Bronchial epithelial cell (primary cell): Measurements from ENCODE around the gene PDE11A. TPM values are rescaled to one million over a fixed set of nuclear protein-coding genes. Genes with fewer than 3 reads are reported as not detected.
A peak's percentile ranks its signal among the peaks of the same experiment; 100 is the strongest.

Experiments
- DNase-seq: peaks from one replicate; pipeline ENCODE4 v3.0.0-alpha.2; 2010; ENCODE audit warnings: low read depth
- FAIRE-seq: peaks from 2 replicates; lab custom pipeline; 2011; peaks lifted over from hg19 to GRCh38; lab: Jason Lieb, UNC
- H3K27me3 ChIP-seq: 2 replicates; pipeline ENCODE4 v1.5.1; 2011; ENCODE audit warnings: low read length; ENCODE audit not compliant: control insufficient read depth, insufficient read depth
- H3K36me3 ChIP-seq: 2 replicates; pipeline ENCODE4 v1.5.1; 2011; ENCODE audit warnings: low read length; ENCODE audit not compliant: control insufficient read depth, insufficient read depth
- H3K4me3 ChIP-seq: 2 replicates; pipeline ENCODE4 v1.5.1; 2011; ENCODE audit warnings: mild to moderate bottlenecking, low read depth, low read length, control low read depth
- total RNA-seq: library from RNA; depleted of rRNA; stranded (reverse); fragments of >200 nt; gene quantifications from 2 replicates; pipeline ENCODE4 v1.2.1, GENCODE V29; 2014
- TF ChIP-seq, protein P1 (sequence below): IDR thresholded peaks from 2 replicates; pipeline ENCODE4 v1.5.1; 2011; ENCODE audit warnings: mild to moderate bottlenecking, moderate library complexity, low read length, control low read depth, inconsistent platforms; ENCODE audit not compliant: insufficient read depth, severe bottlenecking

The PDE11A gene
- total RNA-seq, 1 donor from 2014 or later, result not detected

- FAIRE-seq (no peak), DNase-seq (no peak)
- H3K4me3 ChIP-seq, result no peak overlapping the region
- H3K36me3 ChIP-seq, result no peaks in the 10 kb centered on the region
- TF ChIP-seq, protein P1, sequence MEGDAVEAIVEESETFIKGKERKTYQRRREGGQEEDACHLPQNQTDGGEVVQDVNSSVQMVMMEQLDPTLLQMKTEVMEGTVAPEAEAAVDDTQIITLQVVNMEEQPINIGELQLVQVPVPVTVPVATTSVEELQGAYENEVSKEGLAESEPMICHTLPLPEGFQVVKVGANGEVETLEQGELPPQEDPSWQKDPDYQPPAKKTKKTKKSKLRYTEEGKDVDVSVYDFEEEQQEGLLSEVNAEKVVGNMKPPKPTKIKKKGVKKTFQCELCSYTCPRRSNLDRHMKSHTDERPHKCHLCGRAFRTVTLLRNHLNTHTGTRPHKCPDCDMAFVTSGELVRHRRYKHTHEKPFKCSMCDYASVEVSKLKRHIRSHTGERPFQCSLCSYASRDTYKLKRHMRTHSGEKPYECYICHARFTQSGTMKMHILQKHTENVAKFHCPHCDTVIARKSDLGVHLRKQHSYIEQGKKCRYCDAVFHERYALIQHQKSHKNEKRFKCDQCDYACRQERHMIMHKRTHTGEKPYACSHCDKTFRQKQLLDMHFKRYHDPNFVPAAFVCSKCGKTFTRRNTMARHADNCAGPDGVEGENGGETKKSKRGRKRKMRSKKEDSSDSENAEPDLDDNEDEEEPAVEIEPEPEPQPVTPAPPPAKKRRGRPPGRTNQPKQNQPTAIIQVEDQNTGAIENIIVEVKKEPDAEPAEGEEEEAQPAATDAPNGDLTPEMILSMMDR, result no peak
- no peaks in the 10 kb centered on the region for H3K27me3 ChIP-seq
These were observed 393.6 kb downstream of the PDE11A start for GRCh38 chr2:177678939-177679338.

GRCh38 chr2:177676636-177677035, 395.9 kb downstream of the PDE11A start:
- TF ChIP-seq, protein P1, result no peak
- H3K4me3 ChIP-seq, result no peak overlapping the region
- no peaks in the 10 kb centered on the region for H3K27me3 ChIP-seq
- no peaks in the 10 kb centered on the region for H3K36me3 ChIP-seq
- DNase-seq (no peak), FAIRE-seq (no peak)

- FAIRE-seq, result no peak
These were observed 396.8 kb downstream of the PDE11A start for GRCh38 chr2:177675825-177676224.

DNA sequence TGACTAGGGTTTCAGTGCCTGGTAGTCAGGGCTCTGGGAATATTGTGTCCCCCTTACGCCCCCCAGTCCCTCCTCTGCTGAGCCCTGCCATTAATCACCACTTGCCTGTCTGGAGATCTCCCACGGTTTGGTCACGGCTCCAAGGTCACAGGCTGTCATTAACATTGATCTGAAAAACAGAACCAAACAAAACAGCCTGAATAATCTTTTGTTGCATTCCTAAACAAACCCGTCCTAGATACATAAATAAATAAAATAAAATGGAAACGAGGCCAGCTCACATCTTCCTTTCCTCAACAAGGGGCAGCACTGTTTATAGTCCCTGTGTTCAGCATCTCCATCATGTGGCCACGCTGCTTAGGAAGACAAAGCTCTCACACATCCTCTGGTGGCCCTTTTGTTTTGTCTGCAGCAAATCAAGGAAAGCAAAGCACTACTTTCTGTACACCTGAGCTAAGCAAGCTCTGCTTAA, 397.2 kb downstream of the PDE11A start:
- DNase-seq, result no peak
- Histone ChIP-seq H3K4me3 (no peak overlapping the region), H3K36me3 (no peaks in the 10 kb centered on the region), H3K27me3 (no peaks in the 10 kb centered on the region)
- TF ChIP-seq, protein P1, result no peak
- no peak for FAIRE-seq

More at GRCh38 chr2:177675825-177676224, 396.8 kb downstream of the PDE11A start:
- no peak for DNase-seq
- H3K36me3 ChIP-seq, result no peaks in the 10 kb centered on the region
- H3K27me3 ChIP-seq, result no peaks in the 10 kb centered on the region
- H3K4me3 ChIP-seq, result no peak overlapping the region
- TF ChIP-seq, protein P1, result no peak

DNA sequence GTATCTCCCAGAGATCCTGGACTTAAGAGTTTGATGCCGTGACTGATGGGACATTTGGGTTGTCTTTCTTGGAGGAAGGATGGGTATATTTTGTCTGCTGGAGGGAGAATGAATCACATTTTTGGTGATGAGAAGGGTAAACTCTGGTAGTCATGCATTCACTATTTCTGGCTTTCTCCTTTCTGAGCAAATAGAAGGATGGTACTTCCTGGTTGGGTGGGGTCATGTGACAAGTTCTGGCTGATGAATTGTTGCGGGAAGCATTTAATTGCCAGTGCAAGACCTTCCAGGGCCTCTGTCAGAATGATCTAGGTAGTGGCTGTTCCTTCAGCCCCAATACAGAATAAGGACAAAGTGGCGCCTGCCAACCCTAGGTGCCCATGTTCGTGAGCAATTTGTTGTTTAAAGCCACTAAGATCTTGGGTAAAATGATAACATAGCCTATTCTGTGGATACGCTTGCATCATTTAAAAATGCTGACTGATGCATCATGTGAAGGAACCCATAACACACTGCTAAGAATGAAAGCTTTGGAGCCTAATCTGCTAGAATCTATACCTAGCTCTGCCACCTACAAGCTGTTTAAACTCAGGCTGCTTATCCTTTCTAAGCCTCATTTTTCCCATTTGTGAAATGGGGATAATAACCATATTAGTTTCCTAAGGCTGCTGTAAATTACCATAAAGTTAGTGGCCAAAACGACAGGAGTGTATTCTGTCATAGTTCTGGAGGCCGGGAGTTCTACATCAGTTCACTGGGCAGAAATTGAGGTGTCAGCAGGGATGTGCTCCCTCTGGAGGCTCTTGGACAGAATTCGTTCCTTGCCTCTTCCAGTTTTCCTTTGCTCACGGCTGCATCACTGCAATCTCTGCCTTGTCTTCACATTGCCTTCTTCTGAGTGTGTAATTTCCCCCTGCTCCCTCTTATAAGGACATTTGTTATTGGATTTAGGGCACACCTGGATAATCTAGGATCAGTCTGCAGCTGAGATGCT, 398.7 kb downstream of the PDE11A start:
- FAIRE-seq, result no peak
- Histone ChIP-seq H3K4me3 (no peak overlapping the region), H3K27me3 (no peaks in the 10 kb centered on the region), H3K36me3 (no peaks in the 10 kb centered on the region)
- DNase-seq, result peak; percentile 5
- TF ChIP-seq, protein P1, result peak; percentile 20
